GM23338 (cell line): ENCODE results near the gene GPD1L.
"Not testable (repeated sequence)": the region's sequence is repeated elsewhere in the genome, so short reads cannot be mapped to it uniquely, and the experiment has no call there.

ENCODE experiments used
- EZH2phosphoT487 ChIP-seq: fragments of 200-600 bp; sonication (generic); IDR thresholded peaks from one replicate; pipeline ENCODE4 v1.8.1; 2018; ENCODE audit warnings: antibody characterized with exemption; ENCODE audit not compliant: unreplicated experiment
- NANOG ChIP-seq: IDR thresholded peaks from 2 replicates; pipeline ENCODE4 v1.6.1; 2016; ENCODE audit warnings: antibody characterized with exemption, borderline replicate concordance
- POLR2AphosphoS5 ChIP-seq: IDR thresholded peaks from 2 replicates; pipeline ENCODE4 v1.6.1; 2016; ENCODE audit warnings: antibody characterized with exemption, low read depth
- TF ChIP-seq, protein P1 (sequence below), 2 experiments: fragments of 200-600 bp in 1 of 2; sonication (generic) in 1 of 2; conservative IDR thresholded peaks; 2 replicates each; pipeline versions ENCODE4 v1.5.1 to v1.6.1; 2016 to 2017; ENCODE audit warnings: antibody characterized with exemption in 2 of 2, low read depth in 2 of 2, mild to moderate bottlenecking in 2 of 2, moderate library complexity in 1 of 2

GRCh38 chr3:32190556-32190955 is 84.1 kb downstream of the GPD1L start:
- TF ChIP-seq, protein P1, sequence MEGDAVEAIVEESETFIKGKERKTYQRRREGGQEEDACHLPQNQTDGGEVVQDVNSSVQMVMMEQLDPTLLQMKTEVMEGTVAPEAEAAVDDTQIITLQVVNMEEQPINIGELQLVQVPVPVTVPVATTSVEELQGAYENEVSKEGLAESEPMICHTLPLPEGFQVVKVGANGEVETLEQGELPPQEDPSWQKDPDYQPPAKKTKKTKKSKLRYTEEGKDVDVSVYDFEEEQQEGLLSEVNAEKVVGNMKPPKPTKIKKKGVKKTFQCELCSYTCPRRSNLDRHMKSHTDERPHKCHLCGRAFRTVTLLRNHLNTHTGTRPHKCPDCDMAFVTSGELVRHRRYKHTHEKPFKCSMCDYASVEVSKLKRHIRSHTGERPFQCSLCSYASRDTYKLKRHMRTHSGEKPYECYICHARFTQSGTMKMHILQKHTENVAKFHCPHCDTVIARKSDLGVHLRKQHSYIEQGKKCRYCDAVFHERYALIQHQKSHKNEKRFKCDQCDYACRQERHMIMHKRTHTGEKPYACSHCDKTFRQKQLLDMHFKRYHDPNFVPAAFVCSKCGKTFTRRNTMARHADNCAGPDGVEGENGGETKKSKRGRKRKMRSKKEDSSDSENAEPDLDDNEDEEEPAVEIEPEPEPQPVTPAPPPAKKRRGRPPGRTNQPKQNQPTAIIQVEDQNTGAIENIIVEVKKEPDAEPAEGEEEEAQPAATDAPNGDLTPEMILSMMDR (conservative IDR thresholded peaks at IDR 0.05; ENCODE audit: low read depth in 2 of 2), result not testable (repeated sequence)
- TF ChIP-seq EZH2phosphoT487, POLR2AphosphoS5, NANOG: not testable (repeated sequence)
